Measurements from ENCODE around the gene FHDC1. TPM values are rescaled to one million over a fixed set of nuclear protein-coding genes. Genes with fewer than 3 reads are reported as not detected.

FHDC1 gene
- total RNA-seq, 2 donors from 2014 or later = 1.2 to 2.4 TPM

GRCh38 chr4:152974468-152975379 lies 38.6 kb downstream of the FHDC1 start:
- no peak for DNase-seq (ENCODE audit: low spot score)
- intact Hi-C loops (cut with DNase I) = loop anchor here in 1 of 2 donors (5.0 kb wide), 1 partner anchor 227 kb away; no protein-coding TSS in a partner anchor

GRCh38 chr4:152975380-152976211 lies 39.5 kb downstream of the FHDC1 start:
- DNase-seq (ENCODE audit: low spot score) = no peak
- intact Hi-C loops (cut with DNase I) = loop anchor here in 1 of 2 donors (5.0 kb wide), 1 partner anchor 228 kb away; no protein-coding TSS in a partner anchor

GRCh38 chr4:152976212-152976761 lies 40.2 kb downstream of the FHDC1 start:
- intact Hi-C loops (cut with DNase I) = loop anchor here in 1 of 2 donors (5.0 kb wide), 1 partner anchor 229 kb away; no protein-coding TSS in a partner anchor
- no peak for DNase-seq (ENCODE audit: low spot score)

GRCh38 chr4:152979731-152980330 lies 43.7 kb downstream of the FHDC1 start:
- intact Hi-C loops (cut with DNase I) = loop anchor here in 1 of 2 donors (5.0 kb wide), 1 partner anchor 233 kb away; no protein-coding TSS in a partner anchor
- no peak for DNase-seq (ENCODE audit: low spot score)

GRCh38 chr4:152981278-152981677 lies 45.2 kb downstream of the FHDC1 start:
- intact Hi-C loops (cut with DNase I) = no loop called here
- DNase-seq (ENCODE audit: low spot score) = no peak

GRCh38 chr4:152981842-152982241 lies 45.7 kb downstream of the FHDC1 start:
- no peak for DNase-seq (ENCODE audit: low spot score)
- intact Hi-C loops (cut with DNase I) = no loop called here

- intact Hi-C loops (cut with DNase I) = no loop called here
- DNase-seq (ENCODE audit: low spot score) = no peak
Measured at GRCh38 chr4:152983221-152983620, 47.1 kb downstream of the FHDC1 start.

GRCh38 chr4:152983774-152984411 lies 47.8 kb downstream of the FHDC1 start:
- DNase-seq (ENCODE audit: low spot score) = no peak
- intact Hi-C loops (cut with DNase I) = no loop called here

- intact Hi-C loops (cut with DNase I) = no loop called here
- no peak for DNase-seq (ENCODE audit: low spot score)
Measured at GRCh38 chr4:152988721-152989553, 52.8 kb downstream of the FHDC1 start.

GRCh38 chr4:152989554-152989970 lies 53.4 kb downstream of the FHDC1 start:
- intact Hi-C loops (cut with DNase I) = no loop called here
- no peak for DNase-seq (ENCODE audit: low spot score)

- no peak for DNase-seq (ENCODE audit: low spot score)
- intact Hi-C loops (cut with DNase I) = no loop called here
Measured at GRCh38 chr4:152990471-152991131, 54.5 kb downstream of the FHDC1 start.

- no peak for DNase-seq (ENCODE audit: low spot score)
- intact Hi-C loops (cut with DNase I) = no loop called here
Measured at GRCh38 chr4:152991398-152991797, 55.3 kb downstream of the FHDC1 start.

- intact Hi-C loops (cut with DNase I) = no loop called here
- DNase-seq (ENCODE audit: low spot score) = no peak
Measured at GRCh38 chr4:152992027-152992426, 55.9 kb downstream of the FHDC1 start.

- intact Hi-C loops (cut with DNase I) = no loop called here
- DNase-seq (ENCODE audit: low spot score) = no peak
Measured at GRCh38 chr4:152992466-152992865, 56.3 kb downstream of the FHDC1 start.

GRCh38 chr4:152994038-152994437 lies 57.9 kb downstream of the FHDC1 start:
- intact Hi-C loops (cut with DNase I) = no loop called here
- no peak for DNase-seq (ENCODE audit: low spot score)

GRCh38 chr4:152996111-152996571 lies 60.0 kb downstream of the FHDC1 start:
- DNase-seq (ENCODE audit: low spot score) = no peak
- intact Hi-C loops (cut with DNase I) = no loop called here

GRCh38 chr4:152996672-152997071 lies 60.5 kb downstream of the FHDC1 start:
- DNase-seq (ENCODE audit: low spot score) = no peak
- intact Hi-C loops (cut with DNase I) = no loop called here

Data from posterior vena cava (tissue), 2 donors.